Prostate gland (tissue), 2 donors: Measurements from ENCODE around the gene ARSB. TPM values are rescaled to one million over a fixed set of nuclear protein-coding genes. Genes with fewer than 3 reads are reported as not detected.

Source experiments
- DNase-seq: peaks from one replicate; pipeline ENCODE4 v3.0.0-alpha.2; 2019; ENCODE audit warnings: low spot score
- H3K27ac ChIP-seq, 2 donors: fragments of 200-600 bp; sonication (generic); 2 replicates each; pipeline ENCODE4 v1.5.1; 2017 to 2019
- H3K27me3 ChIP-seq: fragments of 200-600 bp; sonication (generic); replicated peaks from 2 replicates; pipeline ENCODE4 v1.5.1; 2019; ENCODE audit not compliant: insufficient read depth
- H3K36me3 ChIP-seq, 2 donors: fragments of 200-600 bp; sonication (generic); 1 replicate in 1 of 2; 2 replicates in 1 of 2; pipeline versions ENCODE4 v1.5.1 to v1.8.1; 2017 to 2019
- H3K4me1 ChIP-seq: fragments of 200-600 bp; sonication (generic); replicated peaks from 2 replicates; pipeline ENCODE4 v1.5.1; 2019
- H3K4me3 ChIP-seq, 2 donors: fragments of 200-600 bp; sonication (generic); 2 replicates each; pipeline ENCODE4 v1.5.1; 2017 to 2019
- H3K9me3 ChIP-seq: fragments of 200-600 bp; sonication (generic); 2 replicates; pipeline ENCODE4 v1.5.1; 2017
- CTCF ChIP-seq, 4 experiments: fragments of 200-600 bp in 2 of 4; fragments of 450-650 bp in 2 of 4; sonication (generic) in 2 of 4; IDR thresholded peaks; 1 replicate in 3 of 4; 2 replicates in 1 of 4; pipeline ENCODE4 v1.5.1; 2016 to 2019; ENCODE audit warnings: antibody characterized with exemption in 4 of 4, mild to moderate bottlenecking in 2 of 4, moderate library complexity in 2 of 4
- POLR2A ChIP-seq: fragments of 450-650 bp; IDR thresholded peaks from one replicate; pipeline ENCODE4 v1.6.1; 2016; ENCODE audit warnings: antibody characterized with exemption, mild to moderate bottlenecking
- POLR2AphosphoS5 ChIP-seq: sonication (generic); formaldehyde crosslinking; IDR thresholded peaks from one replicate; pipeline ENCODE4 v1.6.1; 2017; ENCODE audit warnings: antibody characterized with exemption
- WGBS: methylation state at CpG from one replicate; pipeline ENCODE4 v1.1.5; 2018; 5-methylcytosine and 5-hydroxymethylcytosine counted together
- intact Hi-C: fragments of 100-400 bp; cut with DNase I; formaldehyde crosslinking; loops from one replicate; pipeline ENCODE4 v1.14.2; 2022
- total RNA-seq, 2 donors: library from RNA; depleted of rRNA; stranded (reverse); fragments of >200 nt; gene quantifications; one replicate each; pipeline ENCODE4 v1.1.0, GENCODE V29; 2016

Gene ARSB
- total RNA-seq, 2 donors from 2014 or later: 5.4 to 14.9 TPM

DNA sequence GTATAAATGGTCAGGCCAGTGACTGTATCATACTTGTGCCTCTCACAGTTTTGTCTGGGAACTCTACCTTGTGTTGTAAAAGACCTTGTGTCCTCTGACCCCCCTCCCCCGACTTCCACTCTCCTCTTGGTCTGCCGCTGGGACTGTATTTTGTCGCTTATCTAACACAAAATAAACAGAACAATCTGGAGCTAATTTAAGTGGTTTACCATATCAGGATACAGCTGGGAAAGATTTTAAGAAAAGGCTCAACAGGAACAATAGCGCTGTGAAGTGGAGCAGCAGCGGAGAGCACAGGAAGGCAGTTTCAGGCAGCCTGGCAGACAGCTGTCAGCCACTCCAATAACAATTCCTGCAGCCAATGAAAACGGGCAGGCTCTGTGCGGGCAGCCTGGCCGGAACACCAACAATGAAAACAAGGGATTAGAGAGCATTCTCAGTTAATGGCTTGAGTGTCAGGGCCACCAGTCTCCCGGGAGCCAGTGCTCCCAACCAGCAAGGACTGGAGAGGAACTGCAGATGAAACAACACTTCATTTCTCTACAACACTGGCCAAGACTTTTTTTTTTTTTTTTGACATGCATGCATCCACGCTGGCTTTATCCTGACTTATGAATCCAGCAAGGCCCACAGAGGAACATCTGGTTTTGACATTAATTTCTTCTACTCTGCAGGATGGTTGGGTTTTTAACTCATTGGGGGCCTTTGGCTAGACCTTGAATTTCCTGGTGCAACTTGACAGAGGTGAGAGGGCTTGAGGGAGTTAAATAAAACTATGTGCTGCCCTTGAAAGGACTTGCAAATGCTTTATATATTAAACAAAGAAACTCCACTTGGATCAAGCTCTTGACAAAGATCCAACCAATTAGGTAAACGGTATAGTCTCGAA, 76.7 kb downstream of the ARSB start:
- Histone ChIP-seq H3K4me1 (no peaks in the 10 kb centered on the region), H3K27me3 (no peaks in the 10 kb centered on the region), H3K27ac (peak overlapping the region in 1 of 2 donors; percentile 1), H3K9me3 (no peaks in the 10 kb centered on the region), H3K4me3 (no peak overlapping the region), H3K36me3 (no peaks in the 10 kb centered on the region)
- TF ChIP-seq POLR2AphosphoS5 (no peak), POLR2A (no peak), CTCF (IDR thresholded peaks at IDR 0.05) (no peak)
- DNase-seq: no peak
- intact Hi-C loops: loop anchor here (5.0 kb wide), 1 partner anchor 126 kb away; no protein-coding TSS in a partner anchor
- 18% methylated on average over 12 of the region's 12 CpGs for WGBS

DNA sequence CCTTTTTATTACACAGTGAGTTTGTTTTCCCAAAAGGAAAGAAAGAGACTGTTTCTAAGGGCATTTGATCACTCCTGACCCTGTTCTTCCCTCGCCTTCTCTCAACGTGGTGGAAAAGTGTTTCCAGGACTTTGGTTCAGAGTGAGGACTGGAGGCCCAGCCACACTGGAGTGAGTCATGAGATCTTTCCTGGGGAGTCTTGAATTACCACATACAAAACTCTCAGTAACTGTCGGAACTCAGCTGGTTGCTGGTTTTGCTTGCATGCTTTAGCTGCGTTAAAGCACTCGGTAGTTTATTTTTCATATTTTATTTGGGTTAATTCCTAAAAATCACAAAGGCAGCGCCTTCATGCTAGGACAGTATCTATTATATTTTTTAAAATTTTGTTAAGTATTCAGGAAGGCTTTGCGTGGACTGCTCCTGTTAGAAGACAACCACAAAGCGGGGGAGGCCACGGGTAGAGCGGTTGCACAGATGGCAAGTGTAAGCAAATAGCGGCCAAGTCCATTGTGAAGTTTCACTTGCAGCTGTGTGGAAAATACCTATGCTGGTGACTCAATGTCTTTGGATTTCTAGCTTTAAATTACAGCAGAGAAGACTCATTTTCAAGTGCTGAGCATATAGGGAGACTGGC, 77.7 kb downstream of the ARSB start:
- H3K4me1 ChIP-seq: no peaks in the 10 kb centered on the region
- DNase-seq: no peak
- no peaks in the 10 kb centered on the region for H3K9me3 ChIP-seq
- no peaks in the 10 kb centered on the region for H3K27me3 ChIP-seq
- no peak overlapping the region for H3K4me3 ChIP-seq
- intact Hi-C loops: loop anchor here (5.0 kb wide), 1 partner anchor 125 kb away; no protein-coding TSS in a partner anchor
- no peaks in the 10 kb centered on the region for H3K36me3 ChIP-seq
- H3K27ac ChIP-seq: peak overlapping the region in 1 of 2 donors; percentile 19
- TF ChIP-seq POLR2A (no peak), POLR2AphosphoS5 (no peak), CTCF (IDR thresholded peaks at IDR 0.05) (no peak)
- WGBS: 65% methylated on average over 11 of the region's 11 CpGs

DNA sequence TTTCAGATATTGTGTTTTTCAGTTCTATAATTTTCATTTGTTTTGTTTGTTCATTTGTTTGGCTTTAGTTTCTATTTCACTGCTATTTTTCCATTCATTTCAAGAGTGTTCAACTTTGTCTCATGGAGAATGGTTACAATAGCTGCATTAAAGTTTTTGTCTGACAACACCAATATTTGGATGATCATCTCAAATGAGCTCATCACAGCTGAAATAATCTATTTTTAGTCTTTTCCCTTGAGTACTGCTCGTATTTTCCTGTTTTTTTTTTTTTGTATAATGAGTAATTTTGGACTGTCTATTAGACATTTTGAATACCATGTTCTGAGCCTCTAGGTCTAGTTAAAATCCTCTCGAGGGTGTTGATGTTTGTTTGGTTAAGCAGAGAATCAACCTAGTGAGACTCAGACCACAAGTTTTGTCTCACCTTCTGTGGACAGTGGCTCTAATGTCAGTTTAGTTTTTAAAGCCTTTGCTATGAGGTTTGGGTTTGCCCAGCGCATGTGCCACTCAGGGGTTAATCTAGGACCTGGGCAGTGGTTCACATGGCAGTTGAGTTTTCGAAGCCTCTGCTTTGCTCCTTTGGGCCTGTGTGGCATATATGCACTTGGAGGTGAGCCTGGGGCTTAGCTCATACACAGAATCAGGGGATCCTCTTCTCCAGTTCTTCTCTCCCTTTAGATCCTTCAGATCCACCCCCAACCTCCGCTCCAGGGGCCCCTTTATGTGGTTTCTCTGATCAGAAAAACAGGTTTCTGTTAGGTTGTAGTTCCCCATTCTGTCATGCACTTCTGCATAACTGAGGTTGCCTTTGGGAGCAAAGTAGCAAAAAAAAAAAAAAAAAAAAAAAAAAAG, 79.8 kb downstream of the ARSB start:
- no peak overlapping the region for H3K27ac ChIP-seq
- TF ChIP-seq POLR2AphosphoS5: no peak
- TF ChIP-seq CTCF (IDR thresholded peaks at IDR 0.05): no peak
- no peak for TF ChIP-seq POLR2A
- 76% methylated on average over 5 of the region's 5 CpGs for WGBS
- H3K4me3 ChIP-seq: no peak overlapping the region
- no peak for DNase-seq
- no peaks in the 10 kb centered on the region for H3K27me3 ChIP-seq
- H3K9me3 ChIP-seq: no peaks in the 10 kb centered on the region
- H3K36me3 ChIP-seq: no peaks in the 10 kb centered on the region
- intact Hi-C loops: loop anchor here (5.0 kb wide), 1 partner anchor 123 kb away; no protein-coding TSS in a partner anchor
- no peaks in the 10 kb centered on the region for H3K4me1 ChIP-seq

GRCh38 chr5:78903861-78904260, 81.2 kb downstream of the ARSB start:
- Histone ChIP-seq H3K27me3 (no peaks in the 10 kb centered on the region), H3K27ac (no peak overlapping the region), H3K4me1 (no peaks in the 10 kb centered on the region), H3K36me3 (no peaks in the 10 kb centered on the region), H3K4me3 (no peak overlapping the region), H3K9me3 (no peaks in the 10 kb centered on the region)
- intact Hi-C loops: no loop called here
- DNase-seq: no peak
- 28% methylated on average over 1 of the region's 1 CpG for WGBS
- TF ChIP-seq POLR2A: no peak
- no peak for TF ChIP-seq CTCF (IDR thresholded peaks at IDR 0.05)
- TF ChIP-seq POLR2AphosphoS5: no peak
